GM19463 (cell line): ENCODE measurements around the gene HLA-A.

Experiments
- ATAC-seq: cut with Tn5 transposase; IDR thresholded peaks from one replicate; pipeline ENCODE4 v1.9.1; 2021; ENCODE audit warnings: mild to moderate bottlenecking, moderate library complexity; ENCODE audit not compliant: unreplicated experiment

Gene HLA-A

DNA sequence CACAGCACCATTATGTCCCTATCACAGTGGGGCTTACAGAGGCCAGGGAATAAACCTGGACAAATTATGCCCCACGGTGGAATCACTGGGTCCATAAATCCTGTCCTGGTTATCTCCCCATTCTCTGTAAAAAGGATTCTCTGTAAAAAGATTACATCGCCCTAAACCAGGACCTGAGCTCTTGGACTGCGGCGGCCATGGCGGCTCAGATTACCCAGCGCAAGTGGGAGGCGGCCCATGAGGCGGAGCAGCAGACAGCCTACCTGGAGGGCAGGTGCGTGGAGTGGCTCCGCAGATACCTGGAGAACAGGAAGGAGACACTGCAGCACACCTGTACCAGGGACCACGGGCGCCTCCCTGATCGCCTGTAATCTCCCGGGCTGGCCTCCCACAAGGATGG, 8.4 kb upstream of the HLA-A start:
- no peak for ATAC-seq

DNA sequence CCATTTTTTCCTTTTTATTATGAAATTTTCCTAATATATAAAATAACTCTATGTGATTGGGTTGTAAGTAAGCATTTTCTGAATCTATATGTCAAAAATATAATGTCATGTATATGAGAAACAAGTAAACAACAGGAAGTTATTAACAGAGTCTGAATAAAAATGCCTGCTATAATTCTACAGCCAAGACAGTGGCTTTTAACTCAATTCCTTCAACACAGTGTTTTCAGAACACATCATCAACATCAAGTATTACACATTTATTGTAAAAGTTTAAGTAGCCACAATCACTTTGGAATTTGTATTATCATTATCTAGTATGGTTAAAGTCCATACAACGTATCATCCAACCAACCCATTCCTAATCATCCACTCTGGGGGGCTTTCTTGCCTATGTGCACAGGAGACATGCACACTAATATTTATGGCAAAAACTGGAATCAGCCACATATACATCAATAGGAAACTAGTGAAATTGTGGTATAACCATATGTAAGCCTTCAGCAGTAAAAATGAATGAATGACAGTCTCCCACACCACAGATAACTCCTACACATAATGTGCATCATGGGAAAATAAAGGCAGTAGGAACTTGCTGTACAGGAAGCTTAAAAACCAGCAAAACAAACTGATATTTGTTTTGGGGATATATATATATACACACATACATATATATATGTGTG, 6.9 kb upstream of the HLA-A start:
- no peak for ATAC-seq

GRCh38 chr6:29938746-29939508, 3.4 kb upstream of the HLA-A start:
- ATAC-seq: no peak

- no peak for ATAC-seq
Measured at GRCh38 chr6:29941016-29941415, 1.3 kb upstream of the HLA-A start.

DNA sequence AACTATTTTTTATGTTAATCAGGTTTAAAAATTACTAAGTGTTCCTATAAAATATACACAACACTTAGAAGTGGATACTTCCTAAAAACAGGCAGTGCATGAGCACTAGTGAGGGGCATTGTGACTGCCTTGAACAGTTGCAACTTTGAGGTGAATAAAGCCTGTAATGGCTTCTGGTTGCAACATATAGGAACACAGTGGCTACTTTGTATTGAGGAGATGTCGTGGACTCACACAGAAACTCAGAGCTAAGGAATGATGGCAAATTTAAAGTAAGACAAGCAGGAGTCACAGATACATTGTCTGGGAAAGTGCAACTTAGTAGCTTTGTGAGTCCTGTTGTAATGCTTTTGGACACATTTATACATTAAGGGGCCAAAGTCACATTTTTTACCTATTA, 861 bp upstream of the HLA-A start:
- ATAC-seq: no peak

- no peak for ATAC-seq
Measured at GRCh38 chr6:29941916-29942274, 437 bp upstream of the HLA-A start.

DNA sequence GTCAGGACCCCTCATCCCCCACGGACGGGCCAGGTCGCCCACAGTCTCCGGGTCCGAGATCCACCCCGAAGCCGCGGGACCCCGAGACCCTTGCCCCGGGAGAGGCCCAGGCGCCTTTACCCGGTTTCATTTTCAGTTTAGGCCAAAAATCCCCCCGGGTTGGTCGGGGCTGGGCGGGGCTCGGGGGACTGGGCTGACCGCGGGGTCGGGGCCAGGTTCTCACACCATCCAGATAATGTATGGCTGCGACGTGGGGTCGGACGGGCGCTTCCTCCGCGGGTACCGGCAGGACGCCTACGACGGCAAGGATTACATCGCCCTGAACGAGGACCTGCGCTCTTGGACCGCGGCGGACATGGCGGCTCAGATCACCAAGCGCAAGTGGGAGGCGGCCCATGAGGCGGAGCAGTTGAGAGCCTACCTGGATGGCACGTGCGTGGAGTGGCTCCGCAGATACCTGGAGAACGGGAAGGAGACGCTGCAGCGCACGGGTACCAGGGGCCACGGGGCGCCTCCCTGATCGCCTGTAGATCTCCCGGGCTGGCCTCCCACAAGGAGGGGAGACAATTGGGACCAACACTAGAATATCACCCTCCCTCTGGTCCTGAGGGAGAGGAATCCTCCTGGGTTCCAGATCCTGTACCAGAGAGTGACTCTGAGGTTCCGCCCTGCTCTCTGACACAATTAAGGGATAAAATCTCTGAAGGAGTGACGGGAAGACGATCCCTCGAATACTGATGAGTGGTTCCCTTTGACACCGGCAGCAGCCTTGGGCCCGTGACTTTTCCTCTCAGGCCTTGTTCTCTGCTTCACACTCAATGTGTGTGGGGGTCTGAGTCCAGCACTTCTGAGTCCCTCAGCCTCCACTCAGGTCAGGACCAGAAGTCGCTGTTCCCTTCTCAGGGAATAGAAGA, 978 bp downstream of the HLA-A start:
- no peak for ATAC-seq

- ATAC-seq: no peak
Measured at GRCh38 chr6:29945281-29945820, 3.0 kb downstream of the HLA-A start.

DNA sequence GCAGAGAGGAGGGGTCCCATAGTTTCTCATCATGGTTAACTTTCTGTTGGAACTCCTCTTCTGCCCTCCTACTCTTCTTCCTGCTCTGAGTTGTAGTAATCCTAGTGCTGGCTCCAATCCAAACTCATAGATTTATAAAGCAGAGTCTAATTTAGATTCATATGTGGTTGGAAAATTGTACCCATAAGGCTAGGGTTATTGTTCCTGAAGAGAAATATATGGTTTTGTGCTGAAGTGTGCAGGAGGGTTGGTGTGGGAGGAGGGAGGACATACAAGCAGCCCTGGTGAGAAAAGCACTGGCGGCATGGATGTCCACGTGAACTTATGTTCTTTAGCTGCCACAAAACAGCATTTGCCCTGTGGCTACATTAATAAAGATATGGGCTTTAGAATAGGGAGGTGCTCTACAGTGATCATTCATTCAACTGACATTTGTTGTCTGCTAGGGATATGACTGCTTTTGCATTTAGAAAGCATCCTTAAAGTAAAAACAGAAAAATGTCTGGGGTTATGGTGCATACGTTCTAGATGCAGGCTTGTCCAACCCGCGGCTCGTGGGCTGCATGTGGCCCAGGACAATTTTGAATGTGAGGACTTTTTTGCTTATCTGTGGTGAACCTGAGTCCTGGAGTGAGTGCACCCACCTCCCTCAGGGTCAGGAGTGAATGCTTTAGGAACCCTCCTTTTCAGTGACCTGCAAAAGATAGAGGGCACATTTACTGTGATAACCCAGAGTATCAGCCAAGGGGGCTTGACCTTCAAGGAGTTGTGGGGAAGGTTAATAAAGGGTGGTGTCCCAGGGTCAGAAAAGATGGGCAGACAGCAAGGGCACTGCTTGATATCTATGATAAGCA, 4.1 kb downstream of the HLA-A start:
- ATAC-seq: no peak

DNA sequence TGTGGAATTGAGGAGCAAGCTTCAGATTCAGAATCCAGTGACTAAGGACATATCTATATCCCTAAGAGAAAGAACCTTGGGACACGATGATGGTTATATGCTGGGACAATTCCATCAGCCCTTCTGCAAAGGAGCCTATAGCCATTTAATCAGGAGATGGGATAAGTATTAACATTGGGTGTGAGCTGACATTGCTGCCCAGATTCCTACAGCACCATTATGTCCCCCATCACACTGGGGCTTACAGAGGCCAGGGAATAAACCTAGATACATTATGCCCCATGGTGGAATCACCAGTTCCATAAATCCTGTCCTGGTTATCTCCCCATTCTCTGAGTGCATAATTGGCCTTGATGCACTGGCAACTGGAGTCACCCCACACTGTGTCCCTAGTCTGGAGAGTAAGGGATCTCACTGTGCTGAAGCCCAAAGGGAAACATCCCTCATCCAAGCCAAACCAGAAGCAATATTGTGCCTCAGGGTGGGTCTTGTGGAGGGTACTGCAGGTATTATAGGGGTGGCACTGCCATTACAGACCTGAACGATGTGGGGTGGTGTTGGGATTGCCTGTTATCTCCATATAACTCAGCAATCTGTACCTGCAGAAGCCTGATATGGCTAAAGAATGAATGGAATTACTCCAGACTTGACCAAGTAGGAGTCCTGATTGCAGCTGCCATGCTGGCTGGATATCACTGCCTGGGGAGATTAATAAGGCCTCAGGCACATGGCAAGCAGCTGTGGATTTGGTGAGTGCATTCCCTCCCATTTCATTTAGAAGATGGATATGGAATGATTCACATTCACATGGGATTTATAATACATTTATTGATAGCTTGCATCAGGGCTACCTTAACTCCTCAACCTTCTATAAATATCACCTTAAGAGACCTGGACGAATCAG, 5.0 kb downstream of the HLA-A start:
- no peak for ATAC-seq

DNA sequence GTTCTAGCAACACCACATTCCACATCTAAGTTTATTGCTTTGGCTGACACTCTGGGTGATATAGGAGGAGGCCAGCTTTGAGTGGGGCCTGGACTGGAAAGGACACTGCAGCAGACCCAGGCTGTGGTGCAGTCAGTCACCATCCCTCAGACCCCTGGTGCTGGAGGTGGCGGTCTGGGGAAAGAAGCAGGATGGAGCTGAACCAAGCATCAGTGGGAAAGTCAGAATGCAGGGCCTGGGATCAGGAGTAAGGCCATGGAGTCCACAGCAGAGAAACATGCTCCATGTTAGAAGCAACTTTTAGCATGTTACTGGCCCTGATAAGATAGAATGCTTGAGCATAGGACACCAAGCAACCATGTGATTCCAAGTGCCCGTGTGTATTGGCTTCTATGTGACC, 5.9 kb downstream of the HLA-A start:
- no peak for ATAC-seq

- ATAC-seq: no peak
Measured at GRCh38 chr6:29949934-29950333, 7.6 kb downstream of the HLA-A start.

DNA sequence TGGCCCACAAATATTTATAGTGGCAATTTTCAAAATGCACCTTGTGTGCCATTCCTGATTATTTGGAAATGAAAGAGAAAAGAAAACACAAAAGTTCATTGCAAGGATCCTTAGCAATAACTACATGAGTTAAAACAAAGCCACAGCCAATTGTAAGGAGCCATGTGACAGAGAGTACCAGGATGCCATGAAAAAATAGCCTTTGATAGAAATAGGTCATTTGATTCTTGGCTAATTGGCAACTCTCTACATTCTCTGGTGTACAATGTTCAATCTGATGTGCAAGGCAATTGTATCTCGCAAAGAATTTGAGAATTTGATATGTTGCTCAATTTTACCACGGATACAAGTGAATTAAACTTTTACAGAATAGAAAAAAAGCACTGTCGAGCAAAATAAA, 9.6 kb downstream of the HLA-A start:
- ATAC-seq: no peak

GRCh38 chr6:29953001-29953441, 10.7 kb downstream of the HLA-A start:
- ATAC-seq: no peak

GRCh38 chr6:29953686-29954085, 11.4 kb downstream of the HLA-A start:
- ATAC-seq: no peak

- ATAC-seq: no peak
Measured at GRCh38 chr6:29954272-29954671, 11.9 kb downstream of the HLA-A start.

- no peak for ATAC-seq
Measured at GRCh38 chr6:29955783-29956182, 13.5 kb downstream of the HLA-A start.

DNA sequence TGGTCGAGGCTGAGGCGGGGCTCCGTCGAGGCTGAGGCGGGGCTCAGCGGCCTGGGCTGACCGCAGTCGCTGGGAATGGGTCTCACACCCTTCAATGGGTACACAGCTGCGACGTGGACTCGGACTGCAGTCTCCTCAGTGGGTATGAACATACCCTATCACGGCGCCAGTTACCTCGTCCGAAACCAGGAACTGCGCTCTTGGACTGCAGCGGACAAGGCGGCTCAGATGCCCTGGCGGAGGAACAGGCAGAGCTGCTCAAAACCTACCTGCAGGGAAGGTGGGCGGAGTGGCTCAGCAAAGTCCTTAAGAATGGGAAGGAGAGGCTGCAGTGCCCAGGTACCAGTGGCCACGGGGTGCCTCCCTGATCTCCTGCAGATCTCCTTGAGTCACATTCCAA, 14.2 kb downstream of the HLA-A start:
- ATAC-seq: no peak

- ATAC-seq: no peak
Measured at GRCh38 chr6:29958046-29958445, 15.7 kb downstream of the HLA-A start.
